Caki2 (cell line): ENCODE results near the gene PAQR8. TPM values are rescaled to one million over a fixed set of nuclear protein-coding genes. Genes with fewer than 3 reads are reported as not detected.
"Not testable (repeated sequence)": the region's sequence is repeated elsewhere in the genome, so short reads cannot be mapped to it uniquely, and the experiment has no call there.

Source experiments
- DNase-seq: peaks from one replicate; pipeline ENCODE4 v3.0.0-alpha.2; 2015; ENCODE audit warnings: low read depth
- in situ Hi-C: cut with HindIII; loops from 2 replicates; pipeline ENCODE4 v1.10.0; 2016; ENCODE audit warnings: low sequenced_read_pairs, low pct_unique_long_range_greater_than_20kb, mixed read lengths
- total RNA-seq: library from RNA; depleted of rRNA; stranded (reverse); fragments of >200 nt; shearing (Covaris generic); gene quantifications from 2 replicates; pipeline ENCODE4 v1.2.3, GENCODE V29; 2014; ENCODE audit warnings: low replicate concordance; rRNA removed

Gene PAQR8
- total RNA-seq, 1 experiment from 2014 or later, result 3.9 TPM

DNA sequence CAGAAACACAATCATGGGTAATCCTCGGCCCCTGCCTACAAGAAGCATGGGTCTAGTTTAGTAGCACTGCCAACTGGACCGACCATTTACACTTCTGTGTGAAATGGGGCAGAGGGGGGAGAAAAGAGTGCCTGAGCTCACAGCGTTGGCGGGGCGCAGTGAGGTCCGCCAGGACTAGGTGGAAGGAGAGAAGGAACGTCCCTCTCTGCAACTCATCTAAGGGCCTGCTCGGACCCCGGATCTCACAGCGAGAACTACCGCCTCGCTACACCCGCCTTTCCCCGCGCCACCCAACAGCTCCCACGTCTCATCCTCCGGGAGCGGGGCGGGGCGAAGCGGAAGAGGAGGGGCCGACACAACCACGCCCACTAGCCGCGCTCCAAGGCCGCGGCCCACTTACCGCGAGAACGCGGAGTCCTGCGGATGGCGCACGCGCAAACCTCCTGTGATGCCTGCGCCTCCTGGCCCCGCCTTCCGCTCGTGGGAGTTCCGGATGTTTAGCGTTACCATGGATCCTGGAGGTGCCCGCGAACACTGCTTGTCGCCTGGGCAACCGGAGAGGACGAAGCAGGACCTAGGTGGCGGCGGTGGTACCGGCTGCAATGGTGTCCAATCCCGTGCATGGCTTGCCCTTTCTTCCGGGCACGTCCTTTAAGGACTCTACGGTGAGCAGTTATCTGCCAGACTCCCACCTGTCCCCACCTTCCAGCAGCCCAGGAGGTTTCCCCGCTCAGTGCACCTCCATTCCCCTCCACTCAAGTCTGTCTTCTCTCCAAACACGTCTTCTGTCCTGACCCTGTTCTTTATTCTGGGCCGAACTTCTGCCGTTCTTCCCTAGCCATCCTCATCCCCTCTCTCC, 58.1 kb downstream of the PAQR8 start, which contains the start of gene EFHC1:
Gene EFHC1 (plus strand): TSS at position 534 of the 859 bp plus-strand sequence. CDS start 69 bp downstream, at position 603.
- DNase-seq, result peak; percentile 99
- in situ Hi-C loops, result loop anchor here (25.0 kb wide), 1 partner anchor 242 kb away; the partner anchor contains the start of gene TMEM14A

GRCh38 chr6:52420668-52421358, 58.9 kb downstream of the PAQR8 start:
- in situ Hi-C loops, result loop anchor here (25.0 kb wide), 1 partner anchor 241 kb away; the partner anchor contains the start of gene TMEM14A
- peak; percentile 14 for DNase-seq

- DNase-seq, result no peak
- in situ Hi-C loops, result loop anchor here (25.0 kb wide), 1 partner anchor 240 kb away; the partner anchor contains the start of gene TMEM14A
Measured at GRCh38 chr6:52422156-52422555, 60.2 kb downstream of the PAQR8 start.

DNA sequence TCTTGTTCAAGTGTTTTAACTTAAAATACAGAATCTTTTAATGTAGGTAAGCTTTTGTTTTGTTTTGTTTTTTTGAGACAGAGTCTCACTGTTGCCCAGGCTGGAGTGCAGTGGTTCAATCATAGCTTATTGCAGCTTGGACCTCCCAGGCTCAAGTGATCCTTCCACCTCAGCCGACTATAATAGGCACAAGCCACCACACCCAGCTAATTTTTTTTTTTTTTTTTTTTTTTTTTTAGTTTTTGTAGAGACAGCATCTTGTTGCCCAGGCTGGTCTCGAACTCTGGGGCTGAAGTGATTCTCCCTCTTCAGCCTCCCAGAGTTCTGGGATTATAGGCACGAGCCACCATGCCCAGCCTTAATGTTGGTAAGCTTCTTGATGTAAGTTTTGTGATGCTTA, 61.5 kb downstream of the PAQR8 start:
- no peak for DNase-seq
- in situ Hi-C loops, result loop anchor here (25.0 kb wide), 1 partner anchor 239 kb away; the partner anchor contains the start of gene TMEM14A

GRCh38 chr6:52423971-52424381, 62.0 kb downstream of the PAQR8 start:
- in situ Hi-C loops, result loop anchor here (25.0 kb wide), 1 partner anchor 238 kb away; the partner anchor contains the start of gene TMEM14A
- DNase-seq, result peak; percentile 81

DNA sequence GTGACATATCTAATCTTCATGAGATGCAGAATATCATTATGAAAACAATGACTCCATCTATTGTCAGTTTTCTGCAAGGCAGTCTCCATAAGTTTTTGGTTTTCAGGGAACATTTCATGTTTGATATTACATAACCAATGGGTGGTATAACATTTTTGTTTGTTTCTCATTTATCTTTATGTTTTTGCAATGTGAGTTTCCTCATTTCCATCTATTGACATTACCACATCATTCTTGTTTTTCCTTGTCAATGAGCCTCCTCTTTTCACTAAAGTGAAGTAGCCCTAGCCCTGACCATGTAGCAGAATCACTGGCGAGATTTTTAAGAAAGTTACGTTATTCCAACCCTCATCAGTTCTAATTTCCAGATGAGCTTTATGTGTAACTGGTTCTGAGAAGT, 62.6 kb downstream of the PAQR8 start:
- DNase-seq, result no peak
- in situ Hi-C loops, result loop anchor here (25.0 kb wide), 1 partner anchor 238 kb away; the partner anchor contains the start of gene TMEM14A

GRCh38 chr6:52426667-52427066, 64.7 kb downstream of the PAQR8 start:
- peak; percentile 12 for DNase-seq
- in situ Hi-C loops, result no loop called here

DNA sequence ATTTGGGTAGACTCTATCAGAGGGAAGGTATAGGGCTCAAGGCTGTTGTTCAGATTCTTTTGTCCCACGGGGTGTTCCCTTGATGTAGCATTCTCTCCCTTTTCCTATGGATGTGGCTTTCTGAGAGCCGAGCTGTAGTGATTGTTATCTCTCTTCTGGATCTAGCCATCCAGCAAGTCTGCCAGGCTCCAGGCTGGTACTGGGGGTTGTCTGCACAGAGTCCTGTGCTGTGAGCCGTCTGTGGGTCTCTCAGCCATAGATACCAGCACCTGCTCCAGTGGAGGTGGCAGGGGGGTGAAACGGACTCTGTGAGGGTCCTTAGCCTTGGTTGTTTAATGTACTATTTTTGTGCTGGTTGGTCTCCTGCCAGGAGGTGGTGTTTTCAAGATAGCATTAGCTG, 71.3 kb downstream of the PAQR8 start:
- in situ Hi-C loops, DNase-seq: not testable (repeated sequence)

DNA sequence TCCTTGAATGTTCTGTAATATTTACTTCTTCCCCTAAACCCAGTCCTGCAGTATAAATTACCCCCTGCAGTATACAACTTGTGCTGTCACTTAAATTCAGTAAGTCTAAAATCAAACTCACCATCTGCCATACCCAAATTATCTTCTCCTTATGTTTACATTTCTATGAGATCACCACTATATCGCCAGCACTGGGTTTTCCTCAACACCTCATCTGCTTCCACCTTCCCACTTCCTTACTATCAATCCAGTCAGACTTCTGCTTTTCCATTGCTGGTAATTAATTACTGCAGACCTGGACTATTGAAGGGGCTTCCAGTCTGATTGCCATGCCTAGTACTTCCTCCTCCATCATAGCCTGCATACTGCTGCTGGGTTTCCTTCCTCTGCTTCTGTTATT, 73.4 kb downstream of the PAQR8 start:
- in situ Hi-C loops, result no loop called here
- no peak for DNase-seq

DNA sequence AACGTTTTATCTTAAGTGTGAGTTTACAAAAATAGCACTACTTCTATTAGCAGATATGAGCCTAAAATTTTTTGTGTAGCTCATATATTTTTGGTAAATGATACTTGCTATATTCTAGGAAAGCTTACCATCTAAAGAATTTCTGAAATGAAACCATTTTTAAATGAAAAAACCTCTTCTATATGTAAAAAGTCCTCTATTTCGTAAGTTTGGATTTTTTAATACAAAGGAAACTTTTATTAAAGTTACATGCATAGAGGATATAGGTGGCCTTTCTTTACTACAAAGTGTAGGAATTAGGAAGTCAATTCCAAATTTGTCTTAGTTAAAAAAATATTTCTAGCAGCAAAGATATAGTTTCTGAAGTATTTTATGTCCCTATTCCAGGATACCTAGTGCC, 77.0 kb downstream of the PAQR8 start:
- no peak for DNase-seq
- in situ Hi-C loops, result no loop called here

- DNase-seq, result peak; percentile 62
- in situ Hi-C loops, result no loop called here
Measured at GRCh38 chr6:52454556-52454955, 92.6 kb downstream of the PAQR8 start.

DNA sequence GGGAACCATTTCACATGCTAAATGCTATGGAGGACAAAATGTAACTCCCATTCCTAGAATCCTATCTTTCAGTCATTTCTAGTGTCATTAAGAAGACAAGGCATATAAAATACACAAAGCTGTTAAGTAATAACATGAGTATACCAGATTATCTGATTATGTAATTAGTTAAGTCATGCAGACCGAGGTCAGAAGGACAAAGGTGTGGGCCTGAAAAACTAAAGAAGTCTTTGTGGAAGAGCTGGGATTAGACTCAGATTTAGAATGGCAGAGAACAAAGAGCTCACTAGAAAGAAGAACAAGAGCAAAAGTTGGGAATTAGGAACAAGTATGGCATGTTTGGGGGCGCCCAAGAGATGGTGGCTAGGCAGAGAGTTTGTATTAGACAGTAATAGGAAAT, 95.1 kb downstream of the PAQR8 start:
- DNase-seq, result no peak
- in situ Hi-C loops, result no loop called here

Other genes starting within 250 kb of the PAQR8 start
- not detected in 2 replicates for gene IL17A, start 175.8 kb upstream of the PAQR8 start, total RNA-seq
- gene IL17F, start 117.7 kb upstream of the PAQR8 start, total RNA-seq, result not detected in 2 replicates
- 209 and 231 TPM in 2 replicates for gene MCM3, start 77.4 kb upstream of the PAQR8 start, total RNA-seq
- 22.5 and 30.7 TPM in 2 replicates for gene EFHC1, start 58.2 kb downstream of the PAQR8 start, total RNA-seq
- gene TRAM2, start 214.9 kb downstream of the PAQR8 start, total RNA-seq, result 7.3 and 9.6 TPM in 2 replicates